HG03108 (cell line): ENCODE results near the gene ABCC3.

Experiments used
- ATAC-seq: cut with Tn5 transposase; IDR thresholded peaks from one replicate; pipeline ENCODE4 v1.9.1; 2021; ENCODE audit warnings: moderate library complexity; ENCODE audit not compliant: unreplicated experiment

Gene ABCC3

GRCh38 chr17:50728881-50729765 is 94.4 kb downstream of the ABCC3 start:
- ATAC-seq: no peak

GRCh38 chr17:50731575-50732460 is 97.1 kb downstream of the ABCC3 start:
- ATAC-seq: no peak

GRCh38 chr17:50735287-50735686 is 100.6 kb downstream of the ABCC3 start:
- ATAC-seq: no peak

GRCh38 chr17:50737118-50737698 is 102.5 kb downstream of the ABCC3 start:
- ATAC-seq: no peak

- no peak for ATAC-seq
Measured at GRCh38 chr17:50739098-50739497, 104.4 kb downstream of the ABCC3 start.
